GM19239 (cell line): ENCODE measurements around the gene RBM12.

Experiments used
- DNase-seq: peaks from one replicate; pipeline ENCODE4 v3.0.0; 2011; ENCODE audit warnings: low spot score; ENCODE audit not compliant: insufficient read length
- FAIRE-seq: peaks from 2 replicates; lab custom pipeline; 2011; peaks lifted over from hg19 to GRCh38; lab: Jason Lieb, UNC

RBM12 gene

GRCh38 chr20:35601990-35602389 lies 62.7 kb downstream of the RBM12 start:
- FAIRE-seq (no peak), DNase-seq (no peak)

- FAIRE-seq (peak; percentile 39), DNase-seq (peak; percentile 70)
Measured at GRCh38 chr20:35600993-35601973, 63.4 kb downstream of the RBM12 start.

- no peak for DNase-seq
- FAIRE-seq = no peak
Measured at GRCh38 chr20:35600176-35600992, 64.3 kb downstream of the RBM12 start.

DNA sequence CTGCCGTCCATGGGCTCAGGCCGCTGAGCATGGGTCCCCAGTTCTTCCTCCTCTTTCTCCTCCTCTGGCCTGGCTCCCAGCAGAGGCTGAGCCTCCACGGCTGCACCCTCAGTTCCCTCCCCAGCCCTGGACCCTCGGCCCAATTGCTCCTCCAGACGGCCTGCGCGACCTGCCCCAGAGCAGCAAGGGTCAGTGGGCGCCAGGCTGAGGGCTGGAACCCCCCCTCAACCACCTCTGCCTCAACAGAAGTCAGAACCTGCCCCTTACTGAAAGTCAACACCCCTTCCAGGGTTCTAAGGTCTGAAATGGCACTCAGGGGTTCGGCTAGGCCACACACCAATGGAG lies 65.0 kb downstream of the RBM12 start:
- FAIRE-seq = no peak
- no peak for DNase-seq
